GM12801 (cell line): ENCODE measurements around the gene CACNG6.

Source experiments
- CTCF ChIP-seq: IDR thresholded peaks from one replicate; pipeline ENCODE4 v1.5.1; 2011; ENCODE audit warnings: control low read depth; ENCODE audit not compliant: insufficient read length; ENCODE audit errors: extremely low read depth

The CACNG6 gene

GRCh38 chr19:53977429-53977990 lies 13.9 kb upstream of the CACNG6 start:
- no peak for TF ChIP-seq CTCF

GRCh38 chr19:53977991-53978731 lies 13.3 kb upstream of the CACNG6 start:
- no peak for TF ChIP-seq CTCF

GRCh38 chr19:53978975-53979801 lies 12.2 kb upstream of the CACNG6 start:
- TF ChIP-seq CTCF, result no peak

- TF ChIP-seq CTCF, result no peak
Measured at GRCh38 chr19:53980539-53981375, 10.7 kb upstream of the CACNG6 start.

GRCh38 chr19:53981376-53981951 lies 10.0 kb upstream of the CACNG6 start:
- no peak for TF ChIP-seq CTCF

- no peak for TF ChIP-seq CTCF
Measured at GRCh38 chr19:53982001-53982451, 9.4 kb upstream of the CACNG6 start.
